Cardiac septum (tissue), 1 donor: ENCODE measurements around the gene SLC12A9. TPM values are rescaled to one million over a fixed set of nuclear protein-coding genes. Genes with fewer than 3 reads are reported as not detected.

Source experiments
- DNase-seq: peaks from one replicate; pipeline ENCODE4 v3.0.0-alpha.2; 2020; ENCODE audit warnings: low spot score
- intact Hi-C: fragments of 100-400 bp; cut with DNase I; formaldehyde crosslinking; loops from one replicate; pipeline ENCODE4 v1.14.0; 2022
- total RNA-seq: library from RNA; stranded (reverse); fragmentation: NEBNext Ultra II Directional; extraction: Animal tissue kit (Norgen Biotek cat#: 25700); gene quantifications from one replicate; pipeline ENCODE4 v1.2.1, GENCODE V29; 2021
- donor health status: DM: no; HTN: no; CAD: no.

Gene SLC12A9
- total RNA-seq, 1 donor from 2014 or later, result 6.9 TPM

DNA sequence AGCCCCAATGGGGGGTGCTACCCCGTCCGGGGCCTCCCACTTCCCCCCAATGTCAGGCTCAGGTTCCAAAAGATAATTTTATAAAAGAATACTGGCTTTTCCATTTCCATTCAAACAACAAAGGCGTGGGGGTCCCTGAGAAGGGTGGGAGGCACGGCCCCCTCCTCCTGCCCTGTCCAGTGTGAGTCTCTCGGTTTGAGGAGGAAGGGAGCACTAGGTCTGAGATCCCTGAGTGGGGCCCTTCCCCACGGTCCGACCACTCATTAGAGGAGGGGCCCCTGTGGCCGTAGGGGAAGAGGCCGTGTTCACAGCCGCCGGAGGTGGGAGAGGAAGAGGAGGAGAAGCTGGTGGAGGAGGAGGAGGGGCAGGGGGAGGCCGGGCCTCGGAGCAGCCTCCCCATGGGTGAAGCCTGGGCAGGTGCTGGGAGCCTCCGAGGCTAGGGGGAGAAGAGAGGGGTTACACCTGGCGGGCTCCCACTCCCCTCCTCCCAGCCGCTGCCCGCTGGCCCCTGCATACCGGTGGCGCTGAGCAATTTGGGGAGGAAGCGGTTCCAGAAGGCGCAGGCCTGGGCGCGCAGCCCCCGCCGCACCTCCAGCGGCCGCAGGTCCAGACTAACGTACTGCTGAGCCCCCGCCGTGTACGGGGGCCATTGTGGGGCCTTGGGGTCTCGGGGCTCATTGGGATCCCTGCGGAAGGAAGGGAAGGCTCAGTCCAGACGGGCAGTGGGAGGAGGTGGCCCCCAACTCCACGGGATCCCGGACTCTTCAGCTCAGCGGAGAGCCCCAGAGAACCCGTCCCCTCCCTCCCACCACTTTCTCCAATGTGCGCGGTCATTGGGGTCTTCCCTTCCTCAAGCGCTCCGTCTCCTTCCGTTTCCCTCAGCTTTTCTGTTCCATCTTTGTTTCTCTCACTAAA is 38.4 kb downstream of the SLC12A9 start:
- DNase-seq, result no peak
- intact Hi-C loops, result loop anchor here (10.0 kb wide), 1 partner anchor 274 kb away; the partner anchor contains the start of gene VGF

DNA sequence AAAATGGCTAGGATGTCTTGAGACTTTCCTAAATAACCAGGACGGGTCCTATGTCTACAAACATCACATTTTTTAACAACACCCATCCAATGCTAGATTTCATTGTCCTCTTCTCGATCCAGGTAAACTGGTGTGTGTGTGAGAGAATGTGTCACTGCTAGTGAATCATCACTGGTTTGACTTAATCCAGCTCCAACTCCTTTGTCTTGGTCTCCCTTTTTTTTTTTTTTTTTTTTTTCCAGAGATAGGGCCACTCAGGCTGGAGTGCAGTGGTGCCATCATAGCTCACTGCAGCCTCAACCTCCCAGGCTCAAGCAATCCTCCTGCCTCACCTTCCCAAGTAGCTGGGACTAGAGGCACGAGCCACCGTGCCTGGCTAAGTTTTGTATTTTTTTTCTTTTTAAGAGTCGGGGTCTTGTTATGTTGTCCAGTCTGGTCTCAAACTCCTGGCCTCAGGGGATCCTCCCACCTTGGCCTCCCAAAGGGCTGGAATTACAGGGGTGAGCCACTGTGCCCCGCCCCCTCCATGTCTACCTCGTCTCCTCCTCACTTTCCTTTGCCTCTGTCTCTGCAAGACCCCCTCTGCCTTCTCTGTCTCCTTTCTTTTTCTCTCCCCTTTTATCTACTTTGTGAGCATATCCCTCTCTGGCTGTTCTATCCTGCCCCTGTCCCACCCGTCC is 39.2 kb downstream of the SLC12A9 start:
- intact Hi-C loops, result loop anchor here (10.0 kb wide), 1 partner anchor 273 kb away; the partner anchor contains the start of gene VGF
- DNase-seq, result no peak

DNA sequence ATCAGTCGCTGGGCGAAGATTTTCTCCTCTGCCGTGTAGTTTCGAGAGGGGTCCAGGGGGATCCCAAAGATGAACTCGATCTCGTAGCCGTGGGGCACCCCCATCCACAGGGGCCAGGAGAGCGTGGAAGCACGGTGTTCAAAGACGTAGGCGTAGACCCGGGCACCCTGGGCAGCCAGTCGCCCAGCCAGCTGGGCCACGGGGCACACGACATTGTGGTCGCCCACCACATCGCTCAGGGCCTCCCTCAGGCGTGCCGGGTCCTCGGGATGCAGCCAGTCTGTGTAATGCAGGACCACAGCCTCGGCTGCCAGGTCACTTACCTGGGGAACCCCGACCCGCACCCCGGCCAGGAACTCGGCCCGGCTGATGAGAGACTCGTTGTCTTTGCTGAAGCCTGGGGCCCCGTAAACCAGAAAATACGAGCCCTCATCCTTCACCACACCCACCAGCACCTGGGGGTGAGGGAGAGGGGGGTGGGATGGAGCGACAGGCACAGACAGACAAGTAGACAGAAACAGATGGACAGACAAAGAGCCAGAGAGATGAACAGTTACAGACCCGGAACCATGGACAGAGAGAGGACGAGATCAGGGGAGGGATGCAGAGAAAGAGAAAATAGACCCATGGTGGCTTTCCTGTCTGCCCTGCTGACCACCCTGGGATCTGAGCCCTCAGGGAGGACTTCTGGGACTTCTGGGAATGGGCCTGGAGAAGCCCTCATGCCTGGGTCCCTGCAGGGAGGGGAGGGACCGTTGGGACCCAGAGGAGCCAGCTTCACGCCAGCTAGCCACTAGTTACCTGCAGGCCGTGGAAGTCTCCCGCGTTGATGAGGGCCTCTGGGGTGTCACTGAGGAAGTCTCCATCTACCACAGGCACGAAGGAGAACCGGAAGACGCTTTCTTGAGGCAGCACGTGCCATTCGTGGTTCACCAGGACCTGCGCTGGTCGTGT is 40.1 kb downstream of the SLC12A9 start:
- intact Hi-C loops, result loop anchor here (10.0 kb wide), 1 partner anchor 272 kb away; the partner anchor contains the start of gene VGF

DNA sequence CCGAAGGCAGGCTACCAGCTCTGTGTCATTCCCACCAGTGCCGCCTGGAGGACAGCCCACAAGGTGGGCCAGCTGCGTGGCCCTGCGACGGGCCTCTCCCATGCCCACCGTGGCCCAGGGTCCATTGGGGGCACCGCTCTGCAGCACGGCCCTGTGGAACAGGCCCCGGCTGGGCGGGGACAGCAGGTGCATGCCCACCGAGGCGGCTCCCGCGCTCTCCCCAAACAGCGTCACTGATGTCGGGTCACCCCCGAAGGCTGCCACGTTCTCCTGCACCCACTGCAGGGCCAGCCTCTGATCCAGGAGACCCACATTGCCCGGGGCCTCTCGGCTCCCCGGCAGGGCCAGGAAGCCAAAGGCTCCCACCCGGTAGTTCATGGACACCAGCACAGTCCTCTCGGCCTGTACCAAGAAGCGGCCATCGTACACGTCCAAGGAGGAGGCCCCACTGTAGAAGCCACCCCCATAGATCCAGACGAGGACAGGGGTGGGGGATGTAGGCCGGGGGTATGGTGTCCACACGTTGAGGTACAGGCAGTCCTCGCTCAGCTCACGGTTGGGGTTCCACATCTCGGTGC is 40.9 kb downstream of the SLC12A9 start:
- no peak for DNase-seq
- intact Hi-C loops, result loop anchor here (10.0 kb wide), 1 partner anchor 271 kb away; the partner anchor contains the start of gene VGF

More for the DNA sequence above, 40.1 kb downstream of the SLC12A9 start:
- no peak for DNase-seq

DNA sequence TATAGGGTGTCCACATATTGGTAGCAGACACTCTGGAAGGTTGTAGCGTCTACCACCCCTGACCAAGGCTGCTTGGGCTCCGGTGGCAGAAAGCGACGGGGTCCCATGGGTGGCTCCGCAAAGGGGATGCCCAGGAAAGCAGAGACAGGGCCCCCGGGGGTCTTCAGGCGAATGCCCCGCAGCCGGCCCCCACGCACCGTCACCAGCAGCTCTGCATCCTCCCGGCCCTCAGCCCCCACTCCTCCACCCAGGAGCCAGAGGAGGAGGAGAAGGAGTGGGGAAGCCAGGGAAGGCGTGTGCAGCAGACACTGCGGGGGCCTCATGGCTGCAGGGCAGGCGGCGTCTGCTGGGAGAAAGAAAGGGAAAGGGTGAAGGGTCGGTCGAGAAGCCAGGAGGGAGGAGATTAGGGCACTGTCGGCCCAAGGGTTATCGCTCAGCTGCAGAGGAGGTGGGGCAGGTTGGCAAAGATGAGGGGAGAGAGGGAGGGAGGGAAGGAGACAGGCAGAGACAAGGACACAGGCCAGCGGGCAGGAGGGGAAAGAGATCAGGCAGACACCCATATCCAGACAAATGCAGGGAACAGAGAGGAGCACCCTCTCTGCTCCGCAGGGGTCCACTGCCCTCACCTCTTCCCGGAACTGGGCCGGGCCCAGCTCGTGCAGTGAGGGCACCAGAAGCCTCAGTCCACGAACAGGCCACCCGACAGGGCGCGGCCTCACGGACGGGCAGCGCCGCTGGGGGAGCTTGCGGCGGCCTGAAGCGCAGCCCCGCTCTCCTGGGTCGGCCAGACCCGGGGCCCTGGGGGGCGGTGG is 41.6 kb downstream of the SLC12A9 start:
- intact Hi-C loops, result loop anchor here (10.0 kb wide), 1 partner anchor 271 kb away; the partner anchor contains the start of gene VGF
- no peak for DNase-seq

- no peak for DNase-seq
- intact Hi-C loops, result loop anchor here (5.0 to 10.0 kb wide), 2 partner anchors 182 to 270 kb away; partner anchors contain the start of gene VGF
Measured at GRCh38 chr7:100894860-100895700, 42.6 kb downstream of the SLC12A9 start.

DNA sequence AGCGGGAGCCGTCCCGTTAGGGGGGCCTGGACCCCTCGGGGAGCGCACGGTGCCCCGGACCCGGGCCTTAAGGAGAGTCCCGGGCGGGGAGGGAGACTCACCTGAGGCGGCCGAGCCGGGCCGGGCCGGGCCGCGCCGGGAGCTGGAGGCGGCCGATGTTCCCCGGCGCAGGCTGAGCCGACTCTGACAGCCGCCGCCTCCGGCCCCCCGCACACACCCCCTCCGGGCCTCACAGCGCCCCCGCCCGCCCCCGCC is 43.1 kb downstream of the SLC12A9 start, which contains the start of gene ACHE:
Gene ACHE (minus strand): TSS at position 188 of the 255 bp plus-strand sequence. CDS start 1,656 bp downstream, outside the sequence.
- no peak for DNase-seq
- intact Hi-C loops, result loop anchor here (5.0 to 10.0 kb wide), 2 partner anchors 182 to 269 kb away; partner anchors contain the start of gene VGF

- no peak for DNase-seq
- intact Hi-C loops, result loop anchor here (5.0 to 10.0 kb wide), 2 partner anchors 181 to 269 kb away; partner anchors contain the start of gene VGF
Measured at GRCh38 chr7:100895956-100896731, 43.6 kb downstream of the SLC12A9 start.

DNA sequence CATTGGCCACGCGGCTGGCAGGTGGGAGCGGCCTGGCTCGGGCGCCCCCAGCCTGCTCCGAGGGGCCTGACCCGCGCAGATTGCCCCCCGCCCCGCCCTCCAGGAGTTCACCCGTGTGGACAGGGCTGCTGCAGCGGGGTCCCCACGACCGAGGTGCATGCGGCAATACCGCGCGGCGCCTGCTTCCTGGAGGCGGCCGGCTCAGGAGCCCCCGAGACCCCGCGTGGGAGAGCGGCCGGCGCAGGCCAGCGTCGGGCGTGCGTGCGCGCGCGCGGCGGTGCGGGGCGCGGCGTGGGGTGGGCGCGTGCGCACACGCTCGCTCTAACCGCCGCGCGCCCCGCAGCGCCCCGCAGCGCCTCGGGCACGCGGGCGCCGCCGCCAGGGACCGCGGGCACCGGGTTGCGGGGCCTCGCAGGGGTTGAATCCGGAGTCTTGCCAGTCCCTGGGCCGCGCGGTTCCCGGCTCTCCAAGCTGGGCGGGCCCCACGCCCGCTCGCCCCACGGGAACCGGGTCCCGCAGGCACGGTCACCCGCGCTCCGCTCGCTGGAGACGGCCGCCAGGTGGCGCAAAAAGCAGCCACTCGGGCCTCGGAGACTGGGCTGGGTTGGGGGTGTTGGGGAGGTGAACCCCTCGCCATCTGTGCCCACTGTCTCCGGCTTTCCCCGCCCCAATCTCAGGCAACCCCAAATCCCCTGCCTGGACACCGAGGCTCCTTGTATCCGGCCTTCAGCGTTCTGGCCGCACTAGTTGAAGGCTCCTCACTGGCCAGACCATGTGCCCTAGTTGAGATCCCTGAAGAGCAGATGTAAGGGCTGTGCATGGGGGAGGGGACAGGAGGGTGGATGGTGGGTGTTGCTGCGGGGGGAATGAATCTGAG is 44.5 kb downstream of the SLC12A9 start:
- DNase-seq, result no peak
- intact Hi-C loops, result loop anchor here (1.0 to 10.0 kb wide), 3 partner anchors 162 to 268 kb away; partner anchors contain the start of gene VGF

- intact Hi-C loops, result loop anchor here (1.0 to 10.0 kb wide), 3 partner anchors 161 to 267 kb away; partner anchors contain the start of gene VGF
- no peak for DNase-seq
Measured at GRCh38 chr7:100897772-100898454, 45.4 kb downstream of the SLC12A9 start.

DNA sequence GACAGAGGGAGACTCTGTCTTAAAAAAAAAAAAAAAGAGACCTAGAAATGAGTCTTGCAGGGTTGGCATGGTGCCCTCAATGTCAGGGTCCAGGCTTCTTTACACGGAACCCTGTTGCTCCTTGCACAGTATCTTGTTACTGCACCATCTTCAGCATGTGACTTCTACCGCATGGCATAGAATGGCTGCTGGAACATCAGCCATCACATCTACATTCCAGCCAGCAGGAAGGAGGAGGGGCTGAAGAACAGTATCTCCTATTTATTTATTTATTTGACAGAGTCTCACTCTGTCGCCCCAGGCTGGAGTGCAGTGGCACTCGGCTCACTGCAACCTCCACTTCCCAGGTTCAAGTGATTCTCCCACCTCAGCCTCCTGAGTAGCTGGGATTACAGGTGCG is 46.9 kb downstream of the SLC12A9 start:
- DNase-seq, result no peak
- intact Hi-C loops, result loop anchor here (5.0 to 10.0 kb wide), 2 partner anchors 178 to 265 kb away; partner anchors contain the start of gene VGF

DNA sequence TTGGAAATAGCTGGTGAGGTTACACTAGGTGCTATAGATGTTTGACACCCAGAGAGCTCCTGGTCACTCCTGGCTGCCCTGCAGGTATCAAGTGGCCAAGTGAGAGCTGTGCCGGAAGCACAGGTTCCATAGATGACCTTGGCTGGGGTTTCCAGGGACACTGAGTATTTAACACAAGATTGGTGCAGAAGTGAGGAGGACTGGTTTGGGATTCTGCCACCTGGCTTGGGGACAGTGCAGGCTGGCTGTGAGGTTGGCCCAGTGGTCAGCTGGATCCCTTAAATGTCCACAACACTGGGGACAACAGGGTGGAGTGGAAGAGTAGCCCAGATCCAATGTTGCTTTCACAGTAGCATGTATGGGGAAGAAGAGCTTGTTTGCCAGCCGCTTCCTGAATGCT is 48.5 kb downstream of the SLC12A9 start:
- DNase-seq, result no peak
- intact Hi-C loops, result no loop called here

- intact Hi-C loops, result no loop called here
- DNase-seq, result no peak
Measured at GRCh38 chr7:100901921-100902332, 49.4 kb downstream of the SLC12A9 start.

DNA sequence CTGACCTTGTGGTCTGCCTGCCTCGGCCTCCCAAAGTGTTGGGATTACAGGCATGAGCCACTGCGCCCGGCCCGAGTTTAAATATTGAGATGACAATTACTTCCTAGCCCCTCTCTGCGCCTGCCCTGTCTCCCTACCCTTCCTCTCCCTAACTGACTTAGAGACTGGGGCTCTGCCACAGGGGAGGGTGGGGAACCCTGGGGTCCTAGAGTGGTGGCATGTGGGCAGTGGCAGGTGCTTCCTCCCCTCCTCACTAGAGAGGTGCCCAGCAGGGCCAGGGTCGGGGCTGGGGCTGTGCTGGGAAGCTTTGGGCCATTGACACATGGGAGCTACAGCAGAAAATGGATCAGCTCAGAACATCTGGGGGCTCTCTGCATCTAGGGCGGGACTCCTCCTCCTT is 50.1 kb downstream of the SLC12A9 start:
- intact Hi-C loops, result no loop called here
- no peak for DNase-seq

DNA sequence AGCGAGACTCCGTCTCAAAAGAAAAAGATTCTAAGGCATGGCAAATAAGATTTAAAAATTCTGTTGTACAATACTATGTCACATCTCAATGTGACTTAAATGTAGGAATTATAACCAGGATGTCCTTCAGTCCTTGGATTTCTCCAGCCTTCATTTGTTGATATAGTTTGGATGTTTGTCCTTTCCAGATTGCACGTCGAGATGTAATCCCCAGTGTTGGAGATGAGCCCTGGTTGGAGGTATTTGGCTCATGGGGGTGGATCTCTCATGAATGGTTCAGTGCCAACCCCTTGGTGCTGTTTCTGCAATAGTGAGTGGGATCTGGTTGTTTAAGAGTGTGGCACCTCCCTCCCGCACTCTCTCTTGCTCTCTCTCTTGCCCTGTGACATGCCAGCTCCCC is 56.0 kb downstream of the SLC12A9 start:
- intact Hi-C loops, result no loop called here

More for the DNA sequence above, 56.0 kb downstream of the SLC12A9 start:
- no peak for DNase-seq
